NCI-H2107 (cell line): ENCODE results near the gene MFAP3L.

Experiments
- DNase-seq: peaks from one replicate; lab custom pipeline; 2025; lab: John Stamatoyannopoulos, UW

Gene MFAP3L

GRCh38 chr4:170017252-170017651, 8.9 kb downstream of the MFAP3L start:
- DNase-seq = no peak

- no peak for DNase-seq
Observed at GRCh38 chr4:170015285-170015684, 10.9 kb downstream of the MFAP3L start.

- no peak for DNase-seq
Observed at GRCh38 chr4:170014359-170015011, 11.7 kb downstream of the MFAP3L start.

GRCh38 chr4:170012629-170012958, 13.6 kb downstream of the MFAP3L start:
- DNase-seq = no peak

- no peak for DNase-seq
Observed at GRCh38 chr4:170011921-170012628, 14.1 kb downstream of the MFAP3L start.

GRCh38 chr4:170009291-170009690, 16.9 kb downstream of the MFAP3L start:
- DNase-seq = no peak

GRCh38 chr4:170008801-170009200, 17.4 kb downstream of the MFAP3L start:
- DNase-seq = no peak

- no peak for DNase-seq
Observed at GRCh38 chr4:170008371-170008770, 17.8 kb downstream of the MFAP3L start.

GRCh38 chr4:170007113-170007512, 19.1 kb downstream of the MFAP3L start:
- no peak for DNase-seq

- DNase-seq = no peak
Observed at GRCh38 chr4:170005472-170005871, 20.7 kb downstream of the MFAP3L start.

GRCh38 chr4:170004651-170005295, 21.4 kb downstream of the MFAP3L start:
- no peak for DNase-seq

- no peak for DNase-seq
Observed at GRCh38 chr4:170003071-170004070, 22.8 kb downstream of the MFAP3L start.

GRCh38 chr4:170001745-170002267, 24.4 kb downstream of the MFAP3L start:
- DNase-seq = no peak

GRCh38 chr4:170001011-170001744, 25.0 kb downstream of the MFAP3L start:
- DNase-seq = no peak

- DNase-seq = no peak
Observed at GRCh38 chr4:169999923-170000322, 26.3 kb downstream of the MFAP3L start.

- DNase-seq = no peak
Observed at GRCh38 chr4:169998981-169999380, 27.2 kb downstream of the MFAP3L start.

GRCh38 chr4:169996379-169997240, 29.6 kb downstream of the MFAP3L start:
- DNase-seq = no peak

- DNase-seq = no peak
Observed at GRCh38 chr4:169993531-169993930, 32.7 kb downstream of the MFAP3L start.

- no peak for DNase-seq
Observed at GRCh38 chr4:169988252-169988651, 37.9 kb downstream of the MFAP3L start.
